Measurements from ENCODE around the gene SDHB.

Gene SDHB

DNA sequence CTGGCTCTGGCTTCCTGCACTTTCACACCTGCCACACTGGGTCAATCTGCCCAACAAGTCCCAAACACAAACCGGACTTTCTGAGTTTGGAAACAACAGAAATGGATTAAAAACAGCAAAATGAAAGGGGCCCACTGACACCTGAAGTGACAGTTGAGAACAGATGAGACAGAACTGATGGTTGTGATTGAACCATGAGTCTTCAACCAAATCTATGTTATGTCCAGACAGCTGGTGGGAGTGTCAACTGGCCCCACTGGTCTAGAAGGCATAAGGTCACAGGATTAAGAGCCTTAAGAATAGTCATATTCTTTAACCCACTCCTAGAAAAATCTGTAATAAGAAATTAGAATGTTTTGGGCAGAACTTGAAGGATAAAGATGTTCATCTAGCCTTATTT is 29.1 kb downstream of the SDHB start:
- no peaks in the 10 kb centered on the region for H3K27me3 ChIP-seq (ENCODE audit: low read depth)
- H3K9me3 ChIP-seq: no peaks in the 10 kb centered on the region
- DNase-seq (ENCODE audit: low spot score in 2 of 2): no peak
- H3K36me3 ChIP-seq (replicated peaks): peaks cover 90% of the 10 kb centered on the region
- in situ Hi-C loops (cut with MboI; ENCODE audit: low sequenced_read_pairs): no loop called here
- no peak overlapping the region for H3K4me3 ChIP-seq
- H3K4me1 ChIP-seq: no peaks in the 10 kb centered on the region; the same call in 1 of the 2 replicates

DNA sequence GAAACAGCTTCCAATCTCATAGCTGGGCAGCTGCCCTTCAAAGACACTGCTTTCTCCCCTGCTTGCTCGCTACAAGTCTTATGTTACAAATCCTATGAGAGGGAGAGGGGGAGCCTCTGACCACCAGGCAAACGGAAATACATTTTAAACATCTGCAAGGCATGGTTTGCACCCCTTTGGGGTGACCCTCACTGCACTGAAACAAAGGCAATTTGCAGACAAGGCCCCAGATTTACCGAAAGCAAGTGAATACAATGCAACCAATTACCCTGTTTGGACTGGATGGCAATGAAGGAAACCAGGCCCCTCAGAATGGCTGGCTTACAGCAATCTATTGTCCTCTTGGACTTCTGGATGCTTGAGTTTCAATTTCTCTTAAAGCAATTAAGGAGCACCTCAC is 30.3 kb downstream of the SDHB start:
- Histone ChIP-seq H3K36me3 (replicated peaks) (peaks cover 95% of the 10 kb centered on the region), H3K4me1 (no peaks in the 10 kb centered on the region), H3K9me3 (no peaks in the 10 kb centered on the region), H3K4me3 (no peak overlapping the region), H3K27me3 (ENCODE audit: low read depth) (no peaks in the 10 kb centered on the region)
- no peak for DNase-seq (ENCODE audit: low spot score in 2 of 2)
- in situ Hi-C loops (cut with MboI; ENCODE audit: low sequenced_read_pairs): no loop called here

DNA sequence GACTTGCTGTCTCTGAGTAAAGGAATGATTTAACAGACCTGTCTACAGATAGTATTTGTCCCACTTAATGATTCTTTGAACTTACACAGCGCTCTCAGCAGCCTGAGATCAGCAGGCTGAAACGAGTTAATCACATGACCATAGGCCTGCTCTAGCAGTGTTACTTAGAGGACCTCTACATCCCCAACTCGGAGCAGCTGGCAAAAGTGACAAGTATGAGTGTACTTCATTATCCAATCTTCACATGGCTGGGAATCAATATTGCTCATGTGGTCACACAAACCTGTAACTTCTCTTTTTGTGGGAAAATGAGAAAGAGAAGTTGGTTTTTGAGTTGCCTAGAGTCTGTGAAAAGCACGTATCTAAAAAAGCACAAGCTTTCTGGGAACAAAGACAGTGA is 30.7 kb downstream of the SDHB start:
- Histone ChIP-seq H3K4me3 (no peak overlapping the region), H3K9me3 (no peaks in the 10 kb centered on the region), H3K27me3 (ENCODE audit: low read depth) (no peaks in the 10 kb centered on the region), H3K36me3 (replicated peaks) (peaks cover 94% of the 10 kb centered on the region), H3K4me1 (no peaks in the 10 kb centered on the region)
- DNase-seq (ENCODE audit: low spot score in 2 of 2): no peak
- in situ Hi-C loops (cut with MboI; ENCODE audit: low sequenced_read_pairs): no loop called here

DNA sequence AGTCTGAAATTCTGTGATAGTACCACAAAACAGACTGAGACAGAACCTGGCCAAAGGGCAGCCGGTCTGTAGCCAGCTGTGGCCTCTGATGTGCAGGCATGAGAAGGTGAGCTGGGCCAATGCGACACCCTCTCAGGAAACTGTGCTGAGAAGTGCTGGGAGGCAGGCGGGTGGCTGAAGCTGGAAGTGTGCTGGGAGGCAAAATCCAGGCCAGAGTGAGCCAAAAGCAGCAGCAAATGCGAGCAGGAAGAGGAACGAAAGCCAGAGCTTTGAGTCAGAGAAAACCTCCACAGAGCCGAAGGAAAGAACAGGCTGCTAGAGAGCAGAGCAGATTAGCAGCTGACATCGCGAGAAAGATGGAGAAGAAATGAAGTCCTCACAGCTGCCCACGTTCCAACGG is 31.9 kb downstream of the SDHB start:
- DNase-seq (ENCODE audit: low spot score in 2 of 2): no peak
- H3K27me3 ChIP-seq (ENCODE audit: low read depth): no peaks in the 10 kb centered on the region
- in situ Hi-C loops (cut with MboI; ENCODE audit: low sequenced_read_pairs): no loop called here
- no peak overlapping the region for H3K4me3 ChIP-seq
- H3K4me1 ChIP-seq: no peaks in the 10 kb centered on the region
- no peaks in the 10 kb centered on the region for H3K9me3 ChIP-seq
- H3K36me3 ChIP-seq (replicated peaks): peaks cover 85% of the 10 kb centered on the region

DNA sequence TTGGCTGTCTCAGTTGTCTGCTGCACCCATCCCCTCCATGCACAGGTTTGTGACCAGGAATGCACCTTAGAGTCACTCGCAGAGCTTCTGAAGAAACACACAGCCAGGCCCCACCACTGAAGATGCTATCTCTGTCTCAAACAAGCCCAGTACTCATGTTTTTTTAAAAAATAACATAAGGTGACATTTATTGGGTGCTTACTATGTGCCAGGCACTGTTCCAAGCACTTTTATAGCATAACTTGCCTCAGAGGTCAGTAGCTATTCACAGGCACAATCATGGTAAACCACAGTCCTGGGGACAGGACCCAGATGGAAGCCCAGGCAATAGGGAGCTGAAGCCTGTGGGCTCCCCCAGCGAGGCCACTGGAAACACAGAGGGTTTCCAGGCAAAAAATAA is 33.3 kb downstream of the SDHB start:
- H3K27me3 ChIP-seq (ENCODE audit: low read depth): no peaks in the 10 kb centered on the region
- H3K4me3 ChIP-seq: no peak overlapping the region
- in situ Hi-C loops (cut with MboI; ENCODE audit: low sequenced_read_pairs): no loop called here
- no peaks in the 10 kb centered on the region for H3K9me3 ChIP-seq
- H3K4me1 ChIP-seq: peaks cover 10% of the 10 kb centered on the region
- peaks cover 71% of the 10 kb centered on the region for H3K36me3 ChIP-seq (replicated peaks)
- DNase-seq (ENCODE audit: low spot score in 2 of 2): no peak

DNA sequence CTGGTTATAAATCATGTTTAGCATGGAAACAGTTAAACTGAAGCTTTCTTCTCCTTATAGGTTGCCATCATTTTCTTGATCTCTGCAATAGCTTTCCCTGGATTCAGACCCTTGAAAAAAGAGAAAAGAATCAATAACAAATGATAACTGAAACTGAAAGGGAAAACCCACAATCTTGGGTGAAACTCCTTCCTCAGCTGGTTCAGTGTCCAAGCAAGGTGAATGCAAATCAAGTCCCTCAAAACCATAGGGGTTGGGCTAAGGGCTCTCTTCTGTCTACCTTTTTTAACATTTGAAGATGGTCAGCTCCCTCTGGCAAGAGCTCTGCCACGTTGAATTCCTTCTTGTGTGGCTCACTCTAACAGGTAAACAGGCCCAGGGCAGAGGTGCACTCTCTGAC is 35.0 kb downstream of the SDHB start:
- Histone ChIP-seq H3K36me3 (replicated peaks) (peaks cover 58% of the 10 kb centered on the region), H3K4me3 (no peak overlapping the region), H3K4me1 (peaks cover 21% of the 10 kb centered on the region), H3K27me3 (ENCODE audit: low read depth) (no peaks in the 10 kb centered on the region), H3K9me3 (no peaks in the 10 kb centered on the region)
- DNase-seq (ENCODE audit: low spot score in 2 of 2): no peak
- in situ Hi-C loops (cut with MboI; ENCODE audit: low sequenced_read_pairs): no loop called here

DNA sequence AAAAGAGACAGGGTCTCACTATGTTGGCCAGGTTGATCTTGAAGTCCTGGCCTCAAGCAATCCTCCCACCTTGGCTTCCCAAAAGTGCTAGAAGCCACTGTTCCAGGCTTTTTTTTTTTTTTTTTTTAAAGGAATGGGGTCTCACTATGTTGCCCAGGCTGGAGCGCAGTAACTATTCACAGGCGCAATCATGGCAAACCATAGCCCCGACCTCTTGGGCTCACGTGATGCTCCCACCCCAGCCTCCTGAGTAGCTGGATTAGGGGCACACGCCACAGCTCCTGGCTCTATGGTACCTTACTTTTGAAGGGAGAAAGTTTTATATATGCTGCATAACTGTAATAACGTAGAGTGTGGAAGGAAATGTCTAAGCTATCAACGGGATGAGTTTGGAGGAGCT is 36.4 kb downstream of the SDHB start:
- Histone ChIP-seq H3K27me3 (ENCODE audit: low read depth) (no peaks in the 10 kb centered on the region), H3K9me3 (no peaks in the 10 kb centered on the region), H3K4me1 (peaks cover 34% of the 10 kb centered on the region), H3K36me3 (replicated peaks) (peaks cover 44% of the 10 kb centered on the region), H3K4me3 (no peak overlapping the region)
- DNase-seq (ENCODE audit: low spot score in 2 of 2): no peak
- in situ Hi-C loops (cut with MboI; ENCODE audit: low sequenced_read_pairs): no loop called here

DNA sequence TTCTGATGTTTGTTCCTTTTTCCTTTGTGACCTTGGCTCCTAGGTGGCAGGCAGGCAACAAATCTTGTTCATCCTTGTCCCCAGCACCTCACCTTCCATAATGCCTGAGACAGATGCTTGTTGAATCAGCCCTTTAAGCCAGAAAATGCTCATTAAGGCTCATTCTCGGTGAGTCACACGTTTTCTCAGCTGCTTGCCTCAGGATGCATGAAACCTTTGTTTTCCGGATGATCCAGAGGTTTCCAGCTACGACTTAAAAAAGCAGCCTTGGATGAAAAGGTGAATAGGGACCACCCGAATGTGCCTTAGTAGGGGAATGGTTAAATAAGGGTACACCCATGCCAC is 37.5 kb downstream of the SDHB start:
- H3K36me3 ChIP-seq (replicated peaks): peaks cover 33% of the 10 kb centered on the region
- no peak overlapping the region for H3K4me3 ChIP-seq
- DNase-seq (ENCODE audit: low spot score in 2 of 2): no peak
- H3K27me3 ChIP-seq (ENCODE audit: low read depth): no peaks in the 10 kb centered on the region
- H3K9me3 ChIP-seq: no peaks in the 10 kb centered on the region
- peaks cover 40% of the 10 kb centered on the region for H3K4me1 ChIP-seq
- in situ Hi-C loops (cut with MboI; ENCODE audit: low sequenced_read_pairs): no loop called here

DNA sequence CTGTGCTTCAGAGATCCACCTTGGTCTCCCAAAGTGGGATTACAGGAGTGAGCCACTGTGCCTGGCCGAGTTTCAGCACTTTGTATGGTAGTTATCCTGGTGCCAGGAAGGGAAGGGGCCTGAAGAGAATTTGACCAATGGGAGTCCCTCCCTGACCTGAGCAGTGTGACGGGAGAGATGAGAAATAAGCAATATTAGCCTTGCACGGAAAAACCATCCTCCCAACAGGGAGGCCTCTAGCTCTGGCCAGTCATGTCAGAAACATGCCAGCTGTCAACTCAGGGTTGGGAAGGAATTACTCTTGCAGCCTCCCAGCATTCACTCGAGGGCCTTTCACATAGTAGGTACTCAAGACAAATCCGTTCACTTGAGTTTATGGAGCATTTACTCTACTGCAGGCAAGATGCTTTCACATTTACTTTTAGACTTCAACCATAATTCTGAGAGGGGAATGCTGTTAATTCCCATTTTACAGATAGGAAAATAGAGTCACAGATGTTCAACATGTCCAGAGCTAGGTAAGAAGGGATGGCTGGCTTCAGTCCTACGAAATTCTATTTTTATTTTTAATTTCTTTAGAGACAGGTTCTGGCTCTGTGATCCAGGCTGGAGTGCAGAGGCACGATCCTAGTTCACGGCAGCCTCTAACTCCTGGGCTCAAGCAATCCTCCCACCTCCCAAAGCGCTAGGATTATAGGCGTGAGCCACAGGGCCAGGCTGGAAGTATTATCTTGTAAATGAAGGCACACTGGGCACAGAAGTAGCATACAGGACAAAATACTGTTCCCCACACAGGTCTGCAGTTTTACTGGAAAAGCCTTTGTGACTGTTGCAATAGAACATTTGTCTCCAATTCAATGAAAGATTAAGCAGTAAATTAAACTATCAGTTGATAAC is 38.9 kb downstream of the SDHB start:
- no peaks in the 10 kb centered on the region for H3K9me3 ChIP-seq
- in situ Hi-C loops (cut with MboI; ENCODE audit: low sequenced_read_pairs): no loop called here
- no peak overlapping the region for H3K4me3 ChIP-seq
- H3K36me3 ChIP-seq (replicated peaks): peaks cover 19% of the 10 kb centered on the region
- no peaks in the 10 kb centered on the region for H3K27me3 ChIP-seq (ENCODE audit: low read depth)
- peaks cover 49% of the 10 kb centered on the region for H3K4me1 ChIP-seq
- peak; percentile 84 to 96 for DNase-seq (ENCODE audit: low spot score in 2 of 2)

DNA sequence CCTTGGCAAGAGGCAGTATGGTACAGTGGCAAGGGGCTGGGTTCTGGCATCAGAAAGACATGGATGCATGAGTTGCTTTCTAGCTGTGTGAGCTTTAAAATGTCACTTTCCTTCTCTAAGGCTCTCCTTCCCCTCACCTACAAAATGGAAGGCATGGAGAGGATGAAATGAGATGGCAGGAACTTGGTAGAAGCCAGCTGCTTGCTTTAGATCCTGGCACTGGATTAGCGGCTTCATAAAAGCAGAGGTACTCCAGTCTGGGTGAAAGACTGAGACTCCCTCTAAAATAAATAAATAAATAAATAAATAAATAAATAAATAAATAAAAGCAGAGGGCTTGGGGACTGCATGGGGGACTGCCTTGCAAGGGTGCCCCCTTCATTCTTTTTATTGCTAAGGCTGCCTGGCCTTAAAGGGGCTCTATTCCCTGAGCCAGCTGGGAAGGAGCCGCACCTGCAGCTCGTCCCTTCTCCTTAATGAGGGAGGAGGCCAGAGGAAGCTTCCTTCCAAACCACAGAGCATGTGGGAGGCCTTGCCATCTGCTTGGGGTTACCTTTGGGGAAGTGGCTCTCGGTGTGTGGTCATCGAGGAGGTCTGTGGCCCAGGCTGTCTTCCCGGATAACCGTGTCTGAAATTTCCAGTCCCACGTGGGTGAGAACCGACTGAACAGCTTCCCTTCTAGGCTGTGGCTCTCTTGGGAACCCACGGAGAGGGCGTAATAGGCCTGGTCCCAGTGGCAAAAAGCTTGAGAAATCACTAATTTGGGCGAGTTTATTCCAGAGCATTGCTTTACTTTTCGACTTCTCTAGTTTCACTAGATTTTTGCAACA is 40.1 kb downstream of the SDHB start:
- no peak overlapping the region for H3K4me3 ChIP-seq
- H3K36me3 ChIP-seq (replicated peaks): peaks cover 7% of the 10 kb centered on the region
- H3K4me1 ChIP-seq: peaks cover 49% of the 10 kb centered on the region
- no peak for DNase-seq (ENCODE audit: low spot score in 2 of 2)
- H3K27me3 ChIP-seq (ENCODE audit: low read depth): no peaks in the 10 kb centered on the region
- in situ Hi-C loops (cut with MboI; ENCODE audit: low sequenced_read_pairs): no loop called here
- no peaks in the 10 kb centered on the region for H3K9me3 ChIP-seq

DNA sequence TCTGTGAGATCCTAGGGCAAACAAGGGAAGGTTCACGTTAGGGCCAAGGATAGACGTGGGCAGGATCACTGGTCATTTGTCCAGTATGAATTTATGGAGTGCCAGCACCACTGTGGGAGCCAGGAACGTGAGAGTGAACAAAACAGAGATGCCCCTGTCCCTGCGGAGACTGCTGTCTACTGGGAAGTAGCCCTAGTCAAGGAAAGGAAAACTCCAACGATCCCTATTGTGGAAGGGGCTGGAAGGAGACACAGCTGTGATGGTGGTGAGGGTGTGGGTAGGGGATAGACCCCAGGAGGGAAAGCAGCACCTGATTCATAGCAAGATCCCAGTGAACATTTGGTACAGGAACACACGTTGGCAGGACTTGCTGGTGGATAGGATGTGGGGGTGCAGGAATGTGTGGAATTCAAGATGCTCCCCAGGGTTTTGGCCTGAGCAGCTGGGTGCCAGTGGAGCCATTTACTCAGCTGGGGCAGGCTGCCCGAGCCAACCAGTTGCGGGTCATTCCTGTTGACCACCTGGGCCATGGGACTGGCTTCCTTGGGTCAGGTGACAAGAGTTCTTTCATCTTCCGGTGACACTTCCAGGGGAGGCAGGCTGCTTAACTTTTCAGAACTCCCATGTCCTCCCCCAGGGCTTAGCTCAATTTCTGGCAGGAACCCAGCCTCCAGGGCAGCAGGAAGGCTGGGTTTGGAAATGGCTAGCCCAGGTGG is 40.9 kb downstream of the SDHB start:
- H3K36me3 ChIP-seq (replicated peaks): peaks cover 1% of the 10 kb centered on the region
- H3K9me3 ChIP-seq: no peaks in the 10 kb centered on the region
- DNase-seq (ENCODE audit: low spot score in 2 of 2): no peak
- no peak overlapping the region for H3K4me3 ChIP-seq
- H3K27me3 ChIP-seq (ENCODE audit: low read depth): no peaks in the 10 kb centered on the region
- in situ Hi-C loops (cut with MboI; ENCODE audit: low sequenced_read_pairs): no loop called here
- H3K4me1 ChIP-seq: peaks cover 49% of the 10 kb centered on the region

DNA sequence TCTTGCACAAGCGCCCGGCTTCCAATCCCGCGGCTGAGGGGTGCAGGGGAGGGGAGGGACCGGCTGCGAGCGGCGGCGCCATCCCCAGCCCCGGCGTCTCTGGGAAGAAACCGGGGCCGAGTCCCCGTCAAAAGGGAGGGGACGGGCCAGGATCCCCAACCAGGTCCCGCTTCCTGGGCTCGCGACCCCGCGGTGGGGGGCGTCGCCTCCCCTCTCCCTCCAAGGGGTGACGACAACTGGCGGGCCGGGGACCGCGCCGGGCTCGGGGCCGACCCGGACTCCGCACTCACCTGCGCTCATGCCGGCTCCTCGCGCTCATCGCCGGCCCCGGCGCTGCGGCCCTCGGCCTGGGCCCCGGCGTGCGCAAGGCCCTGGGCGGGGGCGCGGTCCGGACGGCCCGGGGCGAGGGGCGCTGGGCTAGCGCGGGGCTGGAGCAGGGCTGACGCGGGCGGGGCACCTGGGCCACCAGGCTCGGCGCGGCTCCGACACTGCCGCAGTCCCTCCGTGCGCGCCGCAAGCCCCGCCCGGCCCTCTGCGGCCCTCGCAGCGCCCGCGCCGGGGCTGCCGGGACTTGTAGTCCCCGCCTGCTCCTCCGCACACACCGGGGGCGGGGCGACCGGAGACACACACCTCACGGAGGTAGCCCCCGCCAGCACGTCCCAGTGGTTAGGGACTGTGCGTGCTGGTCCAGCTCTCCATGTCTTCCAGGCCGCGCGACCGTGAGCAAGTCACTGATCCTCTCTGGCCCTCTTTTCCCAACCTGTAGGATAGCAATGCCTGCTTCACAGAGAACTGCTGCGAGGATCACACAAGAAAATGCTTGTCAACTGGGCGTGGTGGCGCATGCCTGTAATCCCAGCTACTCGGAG is 42.2 kb downstream of the SDHB start, which contains the start of gene ATP13A2:
ATP13A2 (minus strand) TSS at position 490 of the 869 bp plus-strand sequence; CDS start at position 300, 190 bp downstream.
- peak within 1 kb of the TSS; percentile 74 for H3K4me3 ChIP-seq
- peaks cover 49% of the 10 kb centered on the region for H3K4me1 ChIP-seq
- in situ Hi-C loops (cut with MboI; ENCODE audit: low sequenced_read_pairs): no loop called here
- H3K27me3 ChIP-seq (ENCODE audit: low read depth): no peaks in the 10 kb centered on the region
- DNase-seq (ENCODE audit: low spot score in 2 of 2): peak; percentile 82 to 91
- H3K9me3 ChIP-seq: no peaks in the 10 kb centered on the region
- no peaks in the 10 kb centered on the region for H3K36me3 ChIP-seq (replicated peaks)

DNA sequence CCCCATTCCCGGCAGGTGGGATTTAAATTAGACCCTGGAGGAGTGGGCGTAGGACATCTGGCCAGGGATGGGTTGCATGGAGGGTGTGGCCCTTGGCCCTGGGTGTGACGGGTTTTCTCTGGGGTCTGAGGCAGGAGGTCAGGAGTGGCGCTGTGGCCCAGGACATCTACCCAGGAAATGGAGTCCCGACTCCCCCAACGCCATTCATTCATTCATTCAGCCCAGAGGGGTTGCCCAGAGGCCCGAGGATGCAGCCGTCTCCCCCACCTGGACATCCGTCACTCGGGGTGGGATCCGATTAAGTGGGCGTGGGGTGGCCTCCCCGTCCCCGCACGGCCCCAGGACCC is 42.8 kb downstream of the SDHB start:
- no peaks in the 10 kb centered on the region for H3K9me3 ChIP-seq
- peaks cover 43% of the 10 kb centered on the region for H3K4me1 ChIP-seq
- in situ Hi-C loops (cut with MboI; ENCODE audit: low sequenced_read_pairs): no loop called here
- peak overlapping the region; percentile 74 for H3K4me3 ChIP-seq
- H3K27me3 ChIP-seq (ENCODE audit: low read depth): no peaks in the 10 kb centered on the region
- no peaks in the 10 kb centered on the region for H3K36me3 ChIP-seq (replicated peaks)
- no peak for DNase-seq (ENCODE audit: low spot score in 2 of 2)

All from HAP-1 (cell line).